HG03175 (cell line): Measurements from ENCODE around the gene F12.

ENCODE experiments used
- ATAC-seq: cut with Tn5 transposase; IDR thresholded peaks from one replicate; pipeline ENCODE4 v1.9.1; 2021; ENCODE audit warnings: mild to moderate bottlenecking, moderate library complexity; ENCODE audit not compliant: unreplicated experiment

Gene F12

GRCh38 chr5:177446200-177447065, 37.1 kb upstream of the F12 start, which contains the start of gene PRR7:
PRR7 (plus strand) TSS chr5:177446814; CDS start chr5:177455068, 8,254 bp downstream.
- peak; percentile 50 for ATAC-seq

- ATAC-seq: no peak
These were observed 36.5 kb upstream of the F12 start for GRCh38 chr5:177445917-177446199.

- ATAC-seq: no peak
These were observed 35.9 kb upstream of the F12 start for GRCh38 chr5:177445052-177445916.

DNA sequence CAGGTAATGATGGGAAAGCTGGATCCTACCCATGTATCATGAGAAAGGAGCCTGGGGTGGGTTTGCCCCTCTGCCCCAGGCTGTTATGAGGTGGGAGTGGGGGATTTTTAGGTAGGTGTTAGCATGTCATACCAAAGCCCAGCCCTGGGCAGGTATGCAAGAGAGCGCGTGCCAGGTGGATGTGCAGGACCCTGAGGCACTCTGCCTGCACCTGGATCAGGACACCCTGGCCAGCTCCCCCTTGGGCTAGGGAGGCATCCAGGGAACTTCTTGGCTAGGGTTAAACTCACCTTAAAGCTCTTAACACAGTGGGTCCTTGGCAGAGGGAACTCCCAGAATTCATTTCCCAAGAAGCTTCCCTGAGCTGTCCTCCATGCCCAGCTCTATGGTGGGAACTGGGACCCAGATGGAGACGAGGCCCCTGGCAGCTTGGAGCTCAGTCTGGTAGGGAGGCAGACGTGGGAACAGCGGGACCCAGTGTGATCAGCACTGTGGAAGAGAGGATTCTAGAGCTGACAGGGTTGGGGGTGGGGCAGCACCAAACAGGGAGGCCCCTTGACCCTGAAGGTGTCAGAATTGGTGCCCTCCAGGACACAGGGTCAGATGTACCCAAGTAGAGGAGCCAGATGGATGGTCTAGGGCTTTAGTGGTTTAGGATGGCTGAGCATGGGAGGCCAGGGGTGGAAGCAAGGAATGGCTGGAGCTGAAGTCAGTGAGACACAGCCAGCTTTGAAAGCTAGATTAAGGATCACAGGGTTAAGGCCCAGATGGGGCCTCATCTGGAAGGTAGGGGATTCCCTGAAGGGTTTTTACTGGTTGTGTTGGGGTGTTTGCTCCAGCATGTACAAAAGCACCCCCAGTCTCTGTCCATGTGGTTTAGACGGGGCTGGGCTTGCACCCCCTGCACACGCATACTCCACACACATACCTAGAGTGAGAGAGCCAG, 35.0 kb upstream of the F12 start:
- no peak for ATAC-seq

DNA sequence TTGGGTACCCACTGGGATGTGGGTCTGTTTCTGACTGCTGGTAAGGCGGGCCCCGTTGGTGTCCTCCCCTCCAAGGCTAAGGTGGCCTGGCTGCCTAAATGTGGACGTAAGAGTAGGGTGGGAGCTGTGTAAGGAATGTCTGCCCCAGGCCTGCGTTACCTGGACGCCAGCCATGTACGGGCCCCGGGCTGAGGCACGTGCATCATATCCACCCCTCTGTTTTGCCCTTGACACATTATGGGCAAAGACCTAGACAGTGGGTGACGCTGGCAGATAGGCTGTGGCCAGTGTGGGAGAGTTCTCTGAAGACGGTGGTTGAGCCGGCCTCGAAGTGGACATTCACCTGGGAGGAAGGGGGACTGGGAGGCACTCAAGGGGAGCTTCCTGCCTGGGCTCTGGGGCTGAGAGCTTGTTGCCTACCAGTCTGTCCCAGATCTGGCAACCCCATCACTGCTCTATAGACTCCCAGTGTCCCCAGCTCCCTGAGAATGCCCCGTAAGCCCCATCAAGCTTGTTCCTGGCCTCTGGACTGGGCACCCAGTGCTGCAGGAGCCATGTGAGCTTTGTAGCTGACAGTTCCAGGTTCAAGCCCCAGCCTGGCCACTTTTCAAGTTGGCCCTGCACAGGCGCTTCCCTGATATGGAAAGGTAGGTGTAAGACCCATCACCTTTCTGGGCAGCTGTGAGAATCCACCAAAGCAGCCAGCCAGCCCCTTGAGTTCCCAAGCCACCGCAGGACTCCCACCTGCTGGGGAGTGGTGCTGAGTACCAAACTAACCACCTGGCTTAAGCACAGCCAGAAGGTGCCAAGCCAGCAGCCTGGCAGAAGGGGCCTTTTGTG, 34.0 kb upstream of the F12 start:
- no peak for ATAC-seq

DNA sequence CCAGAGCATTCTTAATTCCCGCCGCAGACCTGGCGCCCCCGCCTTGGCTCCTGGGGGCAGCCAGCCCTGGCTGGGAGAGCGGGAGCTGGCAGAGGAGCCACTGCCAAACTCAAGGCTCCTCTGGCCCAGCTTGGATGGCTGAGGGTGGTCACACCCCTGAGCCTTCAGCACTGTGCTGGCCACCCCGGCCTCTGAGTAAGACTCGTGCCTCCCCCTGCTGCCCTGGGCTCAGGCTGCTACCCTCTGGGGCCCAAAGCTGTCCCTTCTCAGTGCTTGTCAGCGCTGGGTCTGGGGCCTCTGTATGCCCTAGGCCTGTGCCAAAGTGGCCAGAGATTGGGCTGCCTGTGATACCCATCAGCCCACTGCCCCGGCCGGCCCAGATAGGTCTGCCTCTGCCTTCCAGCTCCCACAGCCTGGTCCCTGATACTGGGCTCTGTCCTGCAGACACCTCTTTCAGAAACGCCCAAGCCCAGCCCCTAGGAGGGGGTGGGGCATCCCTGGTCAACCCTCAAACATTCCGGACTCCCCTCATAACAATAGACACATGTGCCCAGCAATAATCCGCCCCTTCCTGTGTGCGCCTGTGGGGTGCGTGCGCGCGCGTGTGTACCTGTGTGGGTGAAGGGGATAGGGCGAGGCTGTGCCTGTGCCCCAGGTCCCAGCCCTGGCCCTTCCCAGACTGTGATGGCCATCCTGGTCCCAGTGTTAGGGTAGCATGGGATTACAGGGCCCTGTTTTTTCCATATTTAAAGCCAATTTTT, 32.9 kb upstream of the F12 start:
- no peak for ATAC-seq

DNA sequence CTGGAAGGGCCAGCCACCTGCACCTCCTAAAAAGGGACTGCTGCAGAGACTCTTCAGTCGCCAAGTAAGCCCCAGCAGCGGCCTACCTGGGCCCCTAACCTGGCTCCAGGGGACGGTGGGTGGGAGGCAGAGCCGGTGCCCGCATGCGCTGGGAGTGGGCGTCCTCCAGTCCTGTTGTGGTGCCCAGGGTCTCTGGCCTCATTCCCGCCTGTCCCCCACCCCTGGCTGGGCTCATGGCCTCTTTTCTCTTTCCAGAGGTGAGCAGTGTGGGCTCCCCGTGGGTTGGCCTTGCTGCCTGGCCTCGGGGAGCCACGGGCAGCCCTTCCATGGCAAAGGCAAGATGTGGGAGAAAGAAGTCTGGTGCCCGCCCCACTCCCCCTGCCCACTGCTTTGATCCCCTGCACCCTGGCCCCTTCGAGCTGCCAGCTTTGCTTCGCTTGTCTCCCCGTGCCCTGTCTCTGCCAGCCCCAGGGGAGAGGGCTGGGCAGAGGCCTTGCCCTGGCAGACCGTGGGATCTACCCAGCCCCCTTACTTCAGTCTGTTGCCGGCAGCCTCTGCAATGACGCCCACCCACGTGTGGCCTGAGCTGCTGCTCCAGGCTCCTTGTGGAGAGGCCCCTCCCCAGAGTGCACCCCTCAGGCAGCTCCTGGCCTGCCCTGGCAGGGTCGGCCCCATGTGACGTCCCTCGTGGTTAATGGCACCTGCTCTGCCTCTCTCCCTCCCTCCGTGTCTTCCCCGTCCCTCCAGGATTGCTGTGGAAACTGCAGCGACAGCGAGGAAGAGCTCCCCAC, 31.8 kb upstream of the F12 start:
- ATAC-seq: no peak

- no peak for ATAC-seq
These were observed 31.0 kb upstream of the F12 start for GRCh38 chr5:177440211-177440989.

DNA sequence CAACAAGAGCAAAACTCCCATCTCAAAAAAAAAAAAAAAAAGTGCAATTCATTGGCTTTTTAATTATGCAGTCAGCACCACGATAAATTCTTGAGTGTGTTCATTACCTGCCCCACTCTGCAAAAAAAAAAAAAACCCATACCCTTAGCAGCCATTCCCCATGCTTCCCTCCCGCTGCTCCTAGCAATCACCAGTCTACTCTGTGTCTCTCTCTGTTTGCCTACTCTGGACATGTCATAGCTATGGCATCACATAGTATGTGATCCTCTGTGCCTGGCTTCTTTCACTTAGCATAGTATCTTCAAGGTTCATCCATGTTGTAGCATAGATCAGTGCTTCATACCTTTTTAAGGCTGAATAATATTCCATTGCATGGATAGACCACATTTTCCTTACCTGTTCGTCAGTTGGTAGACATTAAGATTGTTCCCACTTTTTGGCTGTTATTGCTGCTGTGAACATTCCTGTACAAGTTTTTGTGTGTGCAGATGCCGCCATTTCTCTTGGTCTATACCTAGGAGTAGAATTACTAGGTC, 30.2 kb upstream of the F12 start:
- ATAC-seq: no peak

- ATAC-seq: no peak
These were observed 29.1 kb upstream of the F12 start for GRCh38 chr5:177438468-177438867.

DNA sequence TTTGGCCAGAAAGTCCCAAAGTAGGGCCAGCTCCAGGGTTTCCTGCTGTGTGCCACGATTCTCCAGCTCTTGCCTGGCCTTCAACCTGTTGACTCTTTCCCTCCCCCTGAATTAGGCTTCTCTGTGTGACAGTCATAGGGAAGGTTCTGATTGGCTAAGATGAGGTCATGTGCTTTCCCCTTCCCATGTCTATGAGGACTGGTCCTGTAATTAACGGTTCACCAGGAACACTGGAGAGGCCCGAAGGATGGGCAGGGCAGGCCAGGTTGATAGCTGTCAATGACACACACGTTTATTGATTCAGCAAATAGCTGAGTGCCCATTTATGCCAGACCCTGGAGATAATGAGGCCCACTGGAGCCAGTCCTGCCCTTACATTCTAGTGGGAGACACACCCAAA, 28.3 kb upstream of the F12 start:
- ATAC-seq: no peak

DNA sequence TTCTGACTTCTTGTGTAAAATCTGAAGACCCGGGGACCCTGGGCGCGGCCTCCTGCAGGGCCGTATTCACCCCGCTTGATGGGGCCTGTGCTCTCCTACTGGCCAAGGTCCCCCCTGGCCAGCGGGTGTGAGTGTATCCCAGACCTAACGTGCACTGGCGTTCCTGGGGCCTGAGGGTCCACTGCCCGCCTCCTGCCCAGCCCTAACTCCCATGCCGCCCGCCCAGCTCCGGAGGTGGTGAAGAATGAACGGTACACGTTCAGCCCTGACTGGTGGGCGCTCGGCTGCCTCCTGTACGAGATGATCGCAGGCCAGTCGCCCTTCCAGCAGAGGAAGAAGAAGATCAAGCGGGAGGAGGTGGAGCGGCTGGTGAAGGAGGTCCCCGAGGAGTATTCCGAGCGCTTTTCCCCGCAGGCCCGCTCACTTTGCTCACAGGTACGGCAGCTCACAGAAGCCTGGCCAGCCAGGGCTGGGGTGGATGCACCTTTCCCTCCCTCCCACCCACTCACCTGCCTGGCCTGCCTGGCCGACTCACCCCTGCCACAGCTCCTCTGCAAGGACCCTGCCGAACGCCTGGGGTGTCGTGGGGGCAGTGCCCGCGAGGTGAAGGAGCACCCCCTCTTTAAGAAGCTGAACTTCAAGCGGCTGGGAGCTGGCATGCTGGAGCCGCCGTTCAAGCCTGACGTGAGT, 26.6 kb upstream of the F12 start:
- ATAC-seq: no peak

- no peak for ATAC-seq
These were observed 25.8 kb upstream of the F12 start for GRCh38 chr5:177434942-177435738.

DNA sequence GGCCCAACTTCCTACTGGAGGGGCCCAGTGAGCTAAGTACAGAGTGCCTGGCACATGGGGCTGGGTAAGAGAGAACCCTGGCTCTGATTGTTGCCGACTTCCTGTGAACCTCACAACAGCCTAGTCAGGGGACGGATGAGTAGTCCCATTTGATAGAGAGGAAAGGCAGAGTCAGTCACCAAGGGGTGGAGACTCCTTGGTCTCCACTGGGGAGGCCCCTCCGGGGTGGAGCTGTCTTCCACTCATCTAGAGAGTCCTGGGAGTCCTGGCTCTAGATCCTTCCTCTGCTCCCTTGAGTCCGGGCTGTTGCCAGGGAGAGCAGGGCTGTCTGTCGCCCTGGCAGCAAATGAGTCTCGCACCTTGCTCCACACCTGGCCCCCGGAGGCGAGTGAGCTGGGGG, 25.1 kb upstream of the F12 start:
- ATAC-seq: no peak

DNA sequence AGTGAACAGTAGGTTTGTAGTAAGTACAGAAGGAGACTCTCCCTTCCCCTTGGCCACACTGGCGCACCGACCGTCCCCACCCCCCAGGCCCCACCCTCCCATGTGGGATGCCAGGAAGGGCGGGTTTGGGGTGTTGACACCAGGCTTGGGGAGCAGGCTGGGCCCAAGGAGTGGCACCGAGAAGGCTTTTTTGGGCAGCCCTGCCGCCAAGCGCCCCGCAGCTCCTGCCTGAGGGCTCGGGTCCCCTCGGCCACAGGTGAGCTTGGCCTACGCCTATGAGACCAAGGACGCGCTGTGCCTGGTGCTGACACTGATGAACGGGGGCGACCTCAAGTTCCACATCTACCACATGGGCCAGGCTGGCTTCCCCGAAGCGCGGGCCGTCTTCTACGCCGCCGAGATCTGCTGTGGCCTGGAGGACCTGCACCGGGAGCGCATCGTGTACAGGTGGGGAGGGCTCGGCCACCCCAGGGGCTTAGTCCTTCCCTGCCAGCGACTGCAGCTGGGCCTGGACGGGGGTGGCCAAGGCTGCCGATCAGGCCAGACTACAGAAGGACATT, 24.4 kb upstream of the F12 start:
- no peak for ATAC-seq
